ENCODE data around the gene CCNY.

Gene CCNY

GRCh38 chr10:35503578-35503977 lies 167.3 kb downstream of the CCNY start:
- no peak for TF ChIP-seq ZBTB7A (IDR thresholded peaks at IDR 0.05; ENCODE audit: low read depth)

GRCh38 chr10:35504132-35504531 lies 167.8 kb downstream of the CCNY start:
- TF ChIP-seq RAD21 (IDR thresholded peaks at IDR 0.05; ENCODE audit: low read depth) (no peak), USF1 (IDR thresholded peaks at IDR 0.05) (no peak), CREB1 (IDR thresholded peaks at IDR 0.05; ENCODE audit: low read depth) (no peak), NFIC (IDR thresholded peaks at IDR 0.05) (no peak), REST (IDR thresholded peaks at IDR 0.05; ENCODE audit: low read depth) (no peak), YY1 (IDR thresholded peaks at IDR 0.05; ENCODE audit: low read depth) (no peak), FOXM1 (IDR thresholded peaks at IDR 0.05; ENCODE audit: borderline replicate concordance, low read depth) (no peak), TEAD4 (IDR thresholded peaks at IDR 0.05) (no peak), CEBPB (IDR thresholded peaks at IDR 0.05) (no peak), TAF1 (IDR thresholded peaks at IDR 0.05; ENCODE audit: low read depth) (no peak), ZBTB7A (IDR thresholded peaks at IDR 0.05; ENCODE audit: low read depth) (no peak), EP300 (IDR thresholded peaks at IDR 0.05; ENCODE audit: borderline replicate concordance) (no peak), TCF12 (IDR thresholded peaks at IDR 0.05; ENCODE audit: low read depth) (no peak), MAX (IDR thresholded peaks at IDR 0.05) (no peak)

- no peak for TF ChIP-seq EGR1 (IDR thresholded peaks at IDR 0.05)
- TF ChIP-seq FOXM1 (IDR thresholded peaks at IDR 0.05; ENCODE audit: borderline replicate concordance, low read depth), result no peak
- no peak for TF ChIP-seq TAF1 (IDR thresholded peaks at IDR 0.05; ENCODE audit: low read depth)
- TF ChIP-seq USF1 (IDR thresholded peaks at IDR 0.05), result no peak
- TF ChIP-seq TCF12 (IDR thresholded peaks at IDR 0.05; ENCODE audit: low read depth), result no peak
- no peak for TF ChIP-seq CREB1 (IDR thresholded peaks at IDR 0.05; ENCODE audit: low read depth)
Measured at GRCh38 chr10:35505241-35505873, 169.0 kb downstream of the CCNY start.

GRCh38 chr10:35506741-35507140 lies 170.4 kb downstream of the CCNY start:
- TF ChIP-seq TEAD4 (IDR thresholded peaks at IDR 0.05) (no peak), EP300 (IDR thresholded peaks at IDR 0.05; ENCODE audit: borderline replicate concordance) (no peak), YY1 (IDR thresholded peaks at IDR 0.05; ENCODE audit: low read depth) (no peak), FOXM1 (IDR thresholded peaks at IDR 0.05; ENCODE audit: borderline replicate concordance, low read depth) (no peak), TCF12 (IDR thresholded peaks at IDR 0.05; ENCODE audit: low read depth) (no peak), TAF1 (IDR thresholded peaks at IDR 0.05; ENCODE audit: low read depth) (no peak), REST (IDR thresholded peaks at IDR 0.05; ENCODE audit: low read depth) (no peak), ZBTB7A (IDR thresholded peaks at IDR 0.05; ENCODE audit: low read depth) (no peak), CEBPB (IDR thresholded peaks at IDR 0.05) (no peak)

- TF ChIP-seq USF1 (IDR thresholded peaks at IDR 0.05) (no peak), NFIC (IDR thresholded peaks at IDR 0.05) (no peak), EP300 (IDR thresholded peaks at IDR 0.05; ENCODE audit: borderline replicate concordance) (no peak), ZBTB7A (IDR thresholded peaks at IDR 0.05; ENCODE audit: low read depth) (no peak), REST (IDR thresholded peaks at IDR 0.05; ENCODE audit: low read depth) (no peak), EGR1 (IDR thresholded peaks at IDR 0.05) (no peak), RAD21 (IDR thresholded peaks at IDR 0.05; ENCODE audit: low read depth) (no peak), YY1 (IDR thresholded peaks at IDR 0.05; ENCODE audit: low read depth) (no peak), TCF12 (IDR thresholded peaks at IDR 0.05; ENCODE audit: low read depth) (no peak), TEAD4 (IDR thresholded peaks at IDR 0.05) (no peak), TAF1 (IDR thresholded peaks at IDR 0.05; ENCODE audit: low read depth) (no peak), MAX (IDR thresholded peaks at IDR 0.05) (no peak), CEBPB (IDR thresholded peaks at IDR 0.05) (no peak)
Measured at GRCh38 chr10:35507519-35508109, 171.3 kb downstream of the CCNY start.

Data from Ishikawa (cell line).